Uterus (tissue), 4 donors: Measurements from ENCODE around the gene DIPK2A. TPM values are rescaled to one million over a fixed set of nuclear protein-coding genes. Genes with fewer than 3 reads are reported as not detected.

Experiments used
- DNase-seq, 2 donors: peaks; one replicate each; pipeline ENCODE4 v3.0.0-alpha.2; 2019 to 2020
- H3K27ac ChIP-seq, 2 donors: fragments of 200-600 bp; sonication (generic); 1 replicate in 1 of 2; 2 replicates in 1 of 2; pipeline ENCODE4 v1.5.1; 2016 to 2018
- H3K27me3 ChIP-seq, 2 donors: fragments of 200-600 bp; sonication (generic); one replicate each; pipeline ENCODE4 v1.5.1; 2018 to 2019; ENCODE audit warnings: control low read depth in 1 of 2
- H3K36me3 ChIP-seq, 2 donors: fragments of 200-600 bp; sonication (generic); one replicate each; pipeline ENCODE4 v1.5.1; 2019; ENCODE audit warnings: control low read depth in 1 of 2
- H3K4me1 ChIP-seq, 2 donors: fragments of 200-600 bp; sonication (generic); one replicate each; pipeline ENCODE4 v1.5.1; 2018 to 2019; ENCODE audit warnings: control low read depth in 1 of 2
- H3K4me3 ChIP-seq, 2 donors: fragments of 200-600 bp; sonication (generic); 1 replicate in 1 of 2; 2 replicates in 1 of 2; pipeline ENCODE4 v1.5.1; 2018 to 2019; ENCODE audit warnings: mild to moderate bottlenecking in 1 of 2
- H3K9me3 ChIP-seq, 2 donors: fragments of 200-600 bp; sonication (generic); one replicate each; pipeline ENCODE4 v1.5.1; 2019; ENCODE audit warnings: control low read depth in 1 of 2
- POLR2A ChIP-seq, 2 donors: fragments of 450-650 bp; IDR thresholded peaks; one replicate each; pipeline ENCODE4 v1.6.1; 2016; ENCODE audit warnings: antibody characterized with exemption in 2 of 2, mild to moderate bottlenecking in 1 of 2, moderate library complexity in 1 of 2
- intact Hi-C: fragments of 100-400 bp; cut with DNase I; formaldehyde crosslinking; loops from one replicate; pipeline ENCODE4 v1.15.1; 2023; ENCODE audit warnings: low total_unique reads
- total RNA-seq, 4 donors: library from RNA; depleted of rRNA in 3 of 4; stranded (reverse); fragments of >200 nt in 3 of 4; gene quantifications; one replicate each; pipeline versions ENCODE4 v1.1.0 to v1.2.4, GENCODE V29; 2014 to 2023
- TF ChIP-seq, protein P1 (sequence below), 4 experiments: fragments of 200-600 bp in 2 of 4; fragments of 450-650 bp in 2 of 4; sonication (generic) in 2 of 4; IDR thresholded peaks; one replicate each; pipeline ENCODE4 v1.5.1; 2016 to 2019; ENCODE audit warnings: antibody characterized with exemption in 4 of 4, mild to moderate bottlenecking in 2 of 4, moderate library complexity in 1 of 4
- donor health status: DM: yes; HTN: yes; CAD: no.

DIPK2A gene
- total RNA-seq, 4 donors from 2014 or later = 10.0 to 102 (median 34.3) TPM

DNA sequence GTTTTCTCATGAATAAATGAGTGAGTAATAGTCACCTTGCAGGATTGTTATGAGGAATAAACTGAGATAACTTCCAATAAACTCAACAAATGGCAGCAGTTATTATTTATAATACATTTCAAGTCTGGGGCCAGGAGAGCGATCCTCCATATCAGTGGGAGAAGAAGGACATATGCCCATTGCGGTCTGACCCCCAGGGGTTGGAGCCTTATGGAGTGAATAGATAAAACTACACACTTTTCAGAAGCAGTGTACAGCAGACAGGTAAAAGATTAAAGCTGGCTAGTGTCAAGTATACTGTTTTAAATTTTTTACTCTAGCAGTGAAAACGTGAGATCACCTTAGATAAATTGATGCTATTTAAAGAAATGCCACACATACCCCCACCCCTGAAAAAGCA lies 43.5 kb downstream of the DIPK2A start:
- Histone ChIP-seq H3K27ac (no peak overlapping the region), H3K27me3 (no peaks in the 10 kb centered on the region), H3K9me3 (no peaks in the 10 kb centered on the region), H3K4me3 (no peak overlapping the region), H3K36me3 (no peaks in the 10 kb centered on the region), H3K4me1 (no peaks in the 10 kb centered on the region)
- intact Hi-C loops = no loop called here
- no peak for TF ChIP-seq POLR2A (IDR thresholded peaks at IDR 0.05)
- TF ChIP-seq, protein P1, sequence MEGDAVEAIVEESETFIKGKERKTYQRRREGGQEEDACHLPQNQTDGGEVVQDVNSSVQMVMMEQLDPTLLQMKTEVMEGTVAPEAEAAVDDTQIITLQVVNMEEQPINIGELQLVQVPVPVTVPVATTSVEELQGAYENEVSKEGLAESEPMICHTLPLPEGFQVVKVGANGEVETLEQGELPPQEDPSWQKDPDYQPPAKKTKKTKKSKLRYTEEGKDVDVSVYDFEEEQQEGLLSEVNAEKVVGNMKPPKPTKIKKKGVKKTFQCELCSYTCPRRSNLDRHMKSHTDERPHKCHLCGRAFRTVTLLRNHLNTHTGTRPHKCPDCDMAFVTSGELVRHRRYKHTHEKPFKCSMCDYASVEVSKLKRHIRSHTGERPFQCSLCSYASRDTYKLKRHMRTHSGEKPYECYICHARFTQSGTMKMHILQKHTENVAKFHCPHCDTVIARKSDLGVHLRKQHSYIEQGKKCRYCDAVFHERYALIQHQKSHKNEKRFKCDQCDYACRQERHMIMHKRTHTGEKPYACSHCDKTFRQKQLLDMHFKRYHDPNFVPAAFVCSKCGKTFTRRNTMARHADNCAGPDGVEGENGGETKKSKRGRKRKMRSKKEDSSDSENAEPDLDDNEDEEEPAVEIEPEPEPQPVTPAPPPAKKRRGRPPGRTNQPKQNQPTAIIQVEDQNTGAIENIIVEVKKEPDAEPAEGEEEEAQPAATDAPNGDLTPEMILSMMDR (IDR thresholded peaks at IDR 0.05) = no peak
- DNase-seq = no peak

- Histone ChIP-seq H3K27me3 (no peaks in the 10 kb centered on the region), H3K4me1 (no peaks in the 10 kb centered on the region), H3K9me3 (no peaks in the 10 kb centered on the region), H3K4me3 (no peak overlapping the region), H3K36me3 (no peaks in the 10 kb centered on the region), H3K27ac (no peak overlapping the region)
- no peak for DNase-seq
- TF ChIP-seq, protein P1 (IDR thresholded peaks at IDR 0.05) = no peak
- TF ChIP-seq POLR2A (IDR thresholded peaks at IDR 0.05) = no peak
- intact Hi-C loops = no loop called here
Observed at GRCh38 chr3:144018776-144019175, 47.2 kb downstream of the DIPK2A start.

Other genes starting within 250 kb of the DIPK2A start
- gene SLC9A9, start 123.4 kb upstream of the DIPK2A start, total RNA-seq = 10 to 100 TPM; 12.8 to 63.8 (median 33.3) TPM